ENCODE data around the gene TSPAN9. TPM values are rescaled to one million over a fixed set of nuclear protein-coding genes. Genes with fewer than 3 reads are reported as not detected.

TSPAN9 gene
- total RNA-seq, 1 experiment from 2014 or later, result 9.6 TPM

DNA sequence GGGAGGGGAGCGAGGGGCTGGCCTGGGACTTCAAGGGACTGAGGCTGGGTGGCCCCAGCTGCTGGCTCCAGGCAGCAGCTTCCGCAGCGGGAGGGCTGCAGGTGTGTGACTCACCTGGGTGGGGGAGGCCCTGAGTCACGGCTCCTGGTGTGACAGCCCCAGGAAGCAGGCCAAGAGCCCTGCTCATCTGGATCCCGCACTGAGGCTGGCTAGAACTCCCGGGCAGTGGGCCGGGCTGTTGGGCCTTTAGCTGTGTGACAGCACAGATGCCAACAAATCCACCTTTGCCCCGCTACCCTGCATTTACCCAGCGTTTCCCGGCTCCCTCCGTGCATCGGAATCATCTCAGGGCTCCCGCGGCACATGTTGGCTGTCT, 233.8 kb downstream of the TSPAN9 start:
- H3K27me3 ChIP-seq (ENCODE audit: insufficient read depth, low read depth), result no peaks in the 10 kb centered on the region
- H3K9me2 ChIP-seq (ENCODE audit: insufficient read depth), result no peaks in the 10 kb centered on the region
- H3F3A ChIP-seq (ENCODE audit: insufficient read depth, low read depth), result peaks cover 23% of the 10 kb centered on the region; the same call in 1 of the 2 replicates
- H4K20me1 ChIP-seq (ENCODE audit: insufficient read depth), result no peaks in the 10 kb centered on the region
- H3K9me3 ChIP-seq (ENCODE audit: insufficient read depth, low read depth), result no peaks in the 10 kb centered on the region
- CTCF ChIA-PET, result interaction anchor here (3.4 kb wide), 1 partner anchor 11 kb away, joined by 25 read pairs; no protein-coding TSS in a partner anchor
- no peaks in the 10 kb centered on the region for H3K36me3 ChIP-seq (ENCODE audit: low read depth)
- no peaks in the 10 kb centered on the region for H3K79me2 ChIP-seq (ENCODE audit: low read depth)
- H3K4me1 ChIP-seq (replicated peaks; ENCODE audit: insufficient read depth), result peaks cover 61% of the 10 kb centered on the region
- H2AFZ ChIP-seq, result no peak overlapping the region
- POLR2A ChIA-PET (ENCODE audit: unreplicated experiment), result no interaction called here
- no peak for TF ChIP-seq EZH2 (IDR thresholded peaks at IDR 0.05; ENCODE audit: low read depth)
- H3K4me2 ChIP-seq, result peak overlapping the region; percentile 73
- intact Hi-C loops (cut with micrococcal nuclease; ENCODE audit: unreplicated experiment), result no loop called here
- no peak overlapping the region for H3K4me3 ChIP-seq
- DNase-seq, result peak; percentile 88 to 95
- peak overlapping the region; percentile 30 for H3K27ac ChIP-seq
- no TSS peak for BruUV-seq (replicated peaks)

DNA sequence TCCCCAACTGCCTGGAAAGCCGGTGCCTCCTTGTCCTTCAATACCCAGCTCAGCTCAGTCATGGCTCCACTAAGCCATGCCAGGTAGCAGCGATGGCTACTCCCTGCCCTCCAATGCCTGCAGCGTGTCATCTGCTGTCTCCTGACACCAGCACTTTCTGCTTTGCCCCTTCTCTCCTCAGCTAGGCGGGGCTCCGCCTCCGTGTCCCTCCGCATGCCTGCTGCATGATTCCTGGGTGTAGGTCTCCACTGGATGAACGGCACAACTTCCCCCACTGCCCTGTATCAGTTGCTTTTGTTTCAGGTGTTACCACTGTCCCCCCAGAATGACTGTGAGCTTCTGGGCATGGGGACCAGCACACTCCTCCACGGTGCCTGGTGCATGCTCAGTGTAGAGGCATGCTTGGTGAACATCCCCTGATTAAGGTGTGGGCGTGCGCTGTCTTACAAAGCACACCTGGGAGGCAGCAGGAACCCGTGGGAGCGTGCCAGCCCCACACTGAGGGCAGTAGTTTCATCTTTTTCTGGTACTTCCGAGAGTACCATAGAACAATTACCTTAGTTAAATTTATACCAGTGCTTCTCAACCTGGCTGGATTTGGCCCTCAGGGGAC, 234.4 kb downstream of the TSPAN9 start:
- no peak overlapping the region for H3K4me3 ChIP-seq
- ChIA-PET POLR2A (ENCODE audit: unreplicated experiment) (no interaction called here), CTCF (interaction anchor here (3.4 kb wide), 1 partner anchor 11 kb away, joined by 25 read pairs; no protein-coding TSS in a partner anchor)
- TF ChIP-seq EZH2 (IDR thresholded peaks at IDR 0.05; ENCODE audit: low read depth), result no peak
- TF ChIP-seq, protein P1, sequence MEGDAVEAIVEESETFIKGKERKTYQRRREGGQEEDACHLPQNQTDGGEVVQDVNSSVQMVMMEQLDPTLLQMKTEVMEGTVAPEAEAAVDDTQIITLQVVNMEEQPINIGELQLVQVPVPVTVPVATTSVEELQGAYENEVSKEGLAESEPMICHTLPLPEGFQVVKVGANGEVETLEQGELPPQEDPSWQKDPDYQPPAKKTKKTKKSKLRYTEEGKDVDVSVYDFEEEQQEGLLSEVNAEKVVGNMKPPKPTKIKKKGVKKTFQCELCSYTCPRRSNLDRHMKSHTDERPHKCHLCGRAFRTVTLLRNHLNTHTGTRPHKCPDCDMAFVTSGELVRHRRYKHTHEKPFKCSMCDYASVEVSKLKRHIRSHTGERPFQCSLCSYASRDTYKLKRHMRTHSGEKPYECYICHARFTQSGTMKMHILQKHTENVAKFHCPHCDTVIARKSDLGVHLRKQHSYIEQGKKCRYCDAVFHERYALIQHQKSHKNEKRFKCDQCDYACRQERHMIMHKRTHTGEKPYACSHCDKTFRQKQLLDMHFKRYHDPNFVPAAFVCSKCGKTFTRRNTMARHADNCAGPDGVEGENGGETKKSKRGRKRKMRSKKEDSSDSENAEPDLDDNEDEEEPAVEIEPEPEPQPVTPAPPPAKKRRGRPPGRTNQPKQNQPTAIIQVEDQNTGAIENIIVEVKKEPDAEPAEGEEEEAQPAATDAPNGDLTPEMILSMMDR (conservative IDR thresholded peaks at IDR 0.05), result no peak
- no peak overlapping the region for H2AFZ ChIP-seq
- intact Hi-C loops (cut with micrococcal nuclease; ENCODE audit: unreplicated experiment), result no loop called here
- BruUV-seq (replicated peaks), result no TSS peak
- no peaks in the 10 kb centered on the region for H3K79me2 ChIP-seq (ENCODE audit: low read depth)
- DNase-seq, result peak in 1 of 2 experiments; percentile 51
- H3K27me3 ChIP-seq (ENCODE audit: insufficient read depth, low read depth), result no peaks in the 10 kb centered on the region
- H3K4me2 ChIP-seq, result peak overlapping the region; percentile 73
- peak overlapping the region; percentile 30 for H3K27ac ChIP-seq
- H3K4me1 ChIP-seq (replicated peaks; ENCODE audit: insufficient read depth), result peaks cover 67% of the 10 kb centered on the region
- no peaks in the 10 kb centered on the region for H4K20me1 ChIP-seq (ENCODE audit: insufficient read depth)
- H3F3A ChIP-seq (ENCODE audit: insufficient read depth, low read depth), result peaks cover 26% of the 10 kb centered on the region; the same call in 1 of the 2 replicates
- no peaks in the 10 kb centered on the region for H3K36me3 ChIP-seq (ENCODE audit: low read depth)
- no peaks in the 10 kb centered on the region for H3K9me3 ChIP-seq (ENCODE audit: insufficient read depth, low read depth)
- H3K9me2 ChIP-seq (ENCODE audit: insufficient read depth), result no peaks in the 10 kb centered on the region

- H3K4me1 ChIP-seq (replicated peaks; ENCODE audit: insufficient read depth), result peaks cover 81% of the 10 kb centered on the region
- H3K9me2 ChIP-seq (ENCODE audit: insufficient read depth), result no peaks in the 10 kb centered on the region
- no peak for TF ChIP-seq EZH2 (IDR thresholded peaks at IDR 0.05; ENCODE audit: low read depth)
- TF ChIP-seq, protein P1 (conservative IDR thresholded peaks at IDR 0.05), result no peak
- H3K4me2 ChIP-seq, result no peak overlapping the region
- no peak overlapping the region for H3K4me3 ChIP-seq
- H3K79me2 ChIP-seq (ENCODE audit: low read depth), result no peaks in the 10 kb centered on the region
- H3K27ac ChIP-seq, result no peak overlapping the region
- H3F3A ChIP-seq (ENCODE audit: insufficient read depth, low read depth), result peaks cover 26% of the 10 kb centered on the region; the same call in 1 of the 2 replicates
- no peaks in the 10 kb centered on the region for H3K9me3 ChIP-seq (ENCODE audit: insufficient read depth, low read depth)
- intact Hi-C loops (cut with micrococcal nuclease; ENCODE audit: unreplicated experiment), result no loop called here
- BruUV-seq (replicated peaks), result no TSS peak
- H2AFZ ChIP-seq, result no peak overlapping the region
- H3K27me3 ChIP-seq (ENCODE audit: insufficient read depth, low read depth), result no peaks in the 10 kb centered on the region
- ChIA-PET CTCF (interaction anchor here (1.3 to 3.4 kb wide), 2 partner anchors 13 to 491 kb away, joined by 3 to 29 read pairs; no protein-coding TSS in a partner anchor), POLR2A (ENCODE audit: unreplicated experiment) (no interaction called here)
- no peak for DNase-seq
- H3K36me3 ChIP-seq (ENCODE audit: low read depth), result no peaks in the 10 kb centered on the region
- H4K20me1 ChIP-seq (ENCODE audit: insufficient read depth), result no peaks in the 10 kb centered on the region
These were observed 235.9 kb downstream of the TSPAN9 start for GRCh38 chr12:3313066-3313465.
